NT2/D1 (cell line): Measurements from ENCODE around the gene PYDC2.

Source experiments
- DNase-seq: peaks from one replicate; pipeline ENCODE4 v3.0.0-alpha.2; 2011; ENCODE audit warnings: low read depth, low spot score
- H3K27me3 ChIP-seq: 2 replicates; pipeline ENCODE4 v1.6.0; 2011; ENCODE audit warnings: mild to moderate bottlenecking; ENCODE audit not compliant: insufficient read length, insufficient read depth
- H3K36me3 ChIP-seq: 2 replicates; pipeline ENCODE4 v1.6.1; 2011; ENCODE audit warnings: mild to moderate bottlenecking, low read length, mixed read lengths; ENCODE audit not compliant: insufficient read depth, insufficient read length
- H3K4me1 ChIP-seq: 2 replicates; pipeline ENCODE4 v1.5.1; 2011; ENCODE audit not compliant: insufficient read depth, insufficient read length
- H3K4me3 ChIP-seq: 2 replicates; pipeline ENCODE4 v1.5.1; 2011; ENCODE audit warnings: low read depth; ENCODE audit not compliant: insufficient read length
- H3K9ac ChIP-seq: 2 replicates; pipeline ENCODE4 v1.6.0; 2011; ENCODE audit warnings: low read depth; ENCODE audit not compliant: insufficient read length
- H3K9me3 ChIP-seq: 2 replicates; pipeline ENCODE4 v1.5.1; 2011; ENCODE audit warnings: mild to moderate bottlenecking, low read length; ENCODE audit not compliant: insufficient read depth
- SUZ12 ChIP-seq: IDR thresholded peaks from 2 replicates; pipeline ENCODE4 v1.6.1; 2011; ENCODE audit not compliant: insufficient read length, insufficient read depth; ENCODE audit errors: extremely low read depth
- YY1 ChIP-seq: IDR thresholded peaks from 2 replicates; pipeline ENCODE4 v1.6.1; 2011; ENCODE audit not compliant: insufficient read length, insufficient read depth
- ZNF274 ChIP-seq: IDR thresholded peaks from 2 replicates; pipeline ENCODE4 v1.6.1; 2011; ENCODE audit warnings: mild to moderate bottlenecking, low read depth, low read length

Gene PYDC2

GRCh38 chr3:191493336-191493735 is 32.4 kb downstream of the PYDC2 start:
- no peak for DNase-seq
- Histone ChIP-seq H3K4me1 (no peaks in the 10 kb centered on the region), H3K36me3 (no peaks in the 10 kb centered on the region), H3K9me3 (no peaks in the 10 kb centered on the region), H3K27me3 (no peaks in the 10 kb centered on the region), H3K9ac (no peak overlapping the region), H3K4me3 (no peak overlapping the region)
- no peak for TF ChIP-seq SUZ12
- TF ChIP-seq ZNF274, result no peak
- no peak for TF ChIP-seq YY1

GRCh38 chr3:191499307-191500080 is 38.5 kb downstream of the PYDC2 start:
- TF ChIP-seq ZNF274 (no peak), YY1 (no peak), SUZ12 (no peak)
- H3K9ac ChIP-seq, result no peak overlapping the region
- H3K36me3 ChIP-seq, result no peaks in the 10 kb centered on the region
- DNase-seq, result no peak
- H3K4me3 ChIP-seq, result no peak overlapping the region
- no peaks in the 10 kb centered on the region for H3K4me1 ChIP-seq
- H3K9me3 ChIP-seq, result no peaks in the 10 kb centered on the region
- no peaks in the 10 kb centered on the region for H3K27me3 ChIP-seq

GRCh38 chr3:191500892-191501291 is 39.9 kb downstream of the PYDC2 start:
- H3K4me1 ChIP-seq, result no peaks in the 10 kb centered on the region
- no peaks in the 10 kb centered on the region for H3K36me3 ChIP-seq
- no peaks in the 10 kb centered on the region for H3K9me3 ChIP-seq
- no peak overlapping the region for H3K4me3 ChIP-seq
- DNase-seq, result no peak
- no peak overlapping the region for H3K9ac ChIP-seq
- TF ChIP-seq YY1 (no peak), SUZ12 (no peak), ZNF274 (no peak)
- no peaks in the 10 kb centered on the region for H3K27me3 ChIP-seq

GRCh38 chr3:191502583-191502982 is 41.6 kb downstream of the PYDC2 start:
- Histone ChIP-seq H3K4me1 (no peaks in the 10 kb centered on the region), H3K36me3 (no peaks in the 10 kb centered on the region), H3K27me3 (no peaks in the 10 kb centered on the region), H3K9ac (no peak overlapping the region), H3K9me3 (no peaks in the 10 kb centered on the region), H3K4me3 (no peak overlapping the region)
- DNase-seq, result no peak
- TF ChIP-seq SUZ12, result no peak
- no peak for TF ChIP-seq YY1
- no peak for TF ChIP-seq ZNF274

GRCh38 chr3:191509078-191509477 is 48.1 kb downstream of the PYDC2 start:
- Histone ChIP-seq H3K4me1 (no peaks in the 10 kb centered on the region), H3K36me3 (no peaks in the 10 kb centered on the region), H3K27me3 (no peaks in the 10 kb centered on the region), H3K9me3 (no peaks in the 10 kb centered on the region), H3K9ac (no peak overlapping the region), H3K4me3 (no peak overlapping the region)
- no peak for DNase-seq
- TF ChIP-seq SUZ12, result no peak
